Activated CD4-positive, alpha-beta T cell treated with anti-CD3 and anti-CD28 coated beads, Interleukin-2, Interleukin-4, amounts not matched to agents 100 ng/mL and 50 ng/mL, durations not matched to agents 16 hours and 8 hours (primary cell): ENCODE data around the gene ZNF507.
"Not testable (repeated sequence)": the region's sequence is repeated elsewhere in the genome, so short reads cannot be mapped to it uniquely, and the experiment has no call there.

Source experiments
- DNase-seq: peaks from one replicate; pipeline ENCODE4 v3.0.0-alpha.2; 2020; ENCODE audit warnings: low spot score

Gene ZNF507

GRCh38 chr19:32415246-32415645, 69.8 kb downstream of the ZNF507 start:
- DNase-seq: no peak

DNA sequence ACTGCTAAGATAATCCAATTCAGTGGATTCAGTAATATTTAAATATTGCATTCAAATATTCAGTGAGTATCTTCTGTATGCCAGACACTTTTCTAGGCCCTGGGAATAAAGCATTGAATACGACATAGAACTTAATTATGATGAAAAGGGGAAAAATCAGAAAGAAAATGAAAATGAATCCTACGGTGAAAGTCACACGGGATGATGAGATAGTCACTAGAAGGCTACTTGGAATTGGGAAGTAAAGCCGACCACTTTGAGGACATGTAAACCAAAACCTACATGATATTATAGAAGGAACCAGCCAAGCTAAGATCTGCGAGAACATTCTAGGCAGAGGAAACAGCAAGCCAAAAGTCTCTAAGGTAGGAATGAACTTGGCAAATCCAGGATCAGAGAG, 70.3 kb downstream of the ZNF507 start:
- DNase-seq: no peak

GRCh38 chr19:32416749-32417456, 71.5 kb downstream of the ZNF507 start:
- DNase-seq: no peak

GRCh38 chr19:32418155-32418554, 72.7 kb downstream of the ZNF507 start:
- DNase-seq: no peak

- no peak for DNase-seq
Measured at GRCh38 chr19:32421589-32422361, 76.4 kb downstream of the ZNF507 start.

- DNase-seq: no peak
Measured at GRCh38 chr19:32422435-32422834, 77.0 kb downstream of the ZNF507 start.

DNA sequence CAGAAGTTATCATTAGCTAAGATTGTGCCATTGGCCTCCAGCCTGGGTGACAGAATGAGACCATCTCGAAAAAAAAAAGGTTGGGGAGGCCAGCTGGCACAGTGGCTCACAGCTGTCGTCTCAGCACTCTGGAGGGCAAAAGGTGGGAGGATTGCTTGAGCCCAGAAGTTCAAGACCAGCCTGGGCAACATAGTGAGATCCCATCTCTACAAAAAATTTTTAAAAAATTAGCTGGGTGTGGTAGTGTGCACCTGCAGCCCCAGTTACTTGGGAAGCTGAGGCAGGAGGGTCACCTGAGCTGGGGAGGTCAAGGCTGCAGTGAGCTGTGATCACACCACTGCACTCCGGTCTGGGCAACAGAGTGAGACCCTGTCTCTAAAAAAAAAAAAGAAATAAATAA, 78.5 kb downstream of the ZNF507 start:
- not testable (repeated sequence) for DNase-seq

DNA sequence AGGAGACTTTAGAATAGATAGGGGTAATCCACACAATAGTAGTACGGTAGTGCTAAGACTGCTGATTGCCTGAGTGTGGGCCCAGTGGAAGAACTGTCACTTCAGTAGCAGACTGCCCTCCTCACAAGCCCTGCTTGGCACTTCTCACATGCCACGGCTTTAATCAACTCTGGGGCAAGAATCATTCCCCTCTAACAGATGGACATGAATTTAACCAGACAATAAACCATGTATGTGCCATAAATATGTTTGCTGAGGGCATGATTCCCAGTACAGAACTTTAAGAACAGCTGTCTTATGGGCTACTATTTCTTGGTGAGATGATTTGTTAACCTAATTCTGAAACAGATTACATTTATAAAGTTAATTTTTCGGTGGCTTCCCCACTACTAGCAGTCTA, 82.1 kb downstream of the ZNF507 start:
- DNase-seq: no peak

- DNase-seq: no peak
Measured at GRCh38 chr19:32436692-32437091, 91.3 kb downstream of the ZNF507 start.

GRCh38 chr19:32437096-32437495, 91.7 kb downstream of the ZNF507 start:
- no peak for DNase-seq
